GM12873 (cell line): Measurements from ENCODE around the gene PEX3.
A peak's percentile ranks its signal among the peaks of the same experiment; 100 is the strongest.

ENCODE experiments used
- CTCF ChIP-seq: IDR thresholded peaks from 2 replicates; pipeline ENCODE4 v1.5.1; 2012; ENCODE audit warnings: low read depth, mild to moderate bottlenecking, moderate library complexity, low read length, control low read depth; ENCODE audit not compliant: insufficient read depth; ENCODE audit errors: missing control alignments

Gene PEX3

GRCh38 chr6:143498428-143498827 lies 47.8 kb downstream of the PEX3 start:
- TF ChIP-seq CTCF: no peak

GRCh38 chr6:143501851-143502250 lies 51.2 kb downstream of the PEX3 start:
- TF ChIP-seq CTCF: peak; percentile 2

GRCh38 chr6:143504369-143504768 lies 53.8 kb downstream of the PEX3 start:
- TF ChIP-seq CTCF: no peak

GRCh38 chr6:143505111-143505510 lies 54.5 kb downstream of the PEX3 start:
- TF ChIP-seq CTCF: no peak

GRCh38 chr6:143505537-143505936 lies 54.9 kb downstream of the PEX3 start:
- TF ChIP-seq CTCF: no peak

GRCh38 chr6:143506199-143506598 lies 55.6 kb downstream of the PEX3 start:
- no peak for TF ChIP-seq CTCF

GRCh38 chr6:143506620-143507019 lies 56.0 kb downstream of the PEX3 start:
- no peak for TF ChIP-seq CTCF
